Heart left ventricle (tissue), 16 donors: ENCODE data around the gene DRD4. TPM values are rescaled to one million over a fixed set of nuclear protein-coding genes. Genes with fewer than 3 reads are reported as not detected.

Source experiments
- ATAC-seq, 4 donors: fragments of 200-7000 bp; cut with Tn5 transposase; one replicate each; pipeline ENCODE4 v1.9.1; 2020 to 2022; ENCODE audit warnings: moderate library complexity in 4 of 4, mild to moderate bottlenecking in 3 of 4, moderate number of reproducible peaks in 1 of 4
- DNase-seq, 5 donors: peaks; one replicate each; pipeline ENCODE4 v3.0.0-alpha.2; 2020
- H3K27ac ChIP-seq, 12 donors: fragments of 200-600 bp; sonication (generic) in 4 of 12; one replicate each; pipeline versions ENCODE4 v1.5.0 to v1.8.0; 2016 to 2022; ENCODE audit warnings: mild to moderate bottlenecking in 2 of 12
- H3K27me3 ChIP-seq, 9 donors: fragments of 200-600 bp; sonication (generic) in 2 of 9; one replicate each; pipeline versions ENCODE4 v1.5.1 to v1.8.0; 2016 to 2022; ENCODE audit warnings: mild to moderate bottlenecking in 3 of 9
- H3K36me3 ChIP-seq, 9 donors: fragments of 200-600 bp; sonication (generic) in 2 of 9; one replicate each; pipeline versions ENCODE4 v1.5.0 to v1.8.0; 2018 to 2022; ENCODE audit warnings: mild to moderate bottlenecking in 2 of 9
- H3K4me1 ChIP-seq, 12 donors: fragments of 200-600 bp; sonication (generic) in 4 of 12; one replicate each; pipeline versions ENCODE4 v1.5.0 to v1.8.0; 2016 to 2022; ENCODE audit warnings: mild to moderate bottlenecking in 3 of 12
- H3K4me3 ChIP-seq, 12 donors: fragments of 200-600 bp; sonication (generic) in 4 of 12; one replicate each; pipeline versions ENCODE4 v1.5.0 to v1.8.0; 2017 to 2022; ENCODE audit warnings: mild to moderate bottlenecking in 9 of 12, moderate library complexity in 4 of 12
- H3K9me3 ChIP-seq, 12 donors: fragments of 200-600 bp; sonication (generic) in 4 of 12; one replicate each; pipeline versions ENCODE4 v1.5.0 to v1.8.0; 2016 to 2022; ENCODE audit warnings: mild to moderate bottlenecking in 1 of 12
- POLR2A ChIP-seq, 2 donors: fragments of 450-650 bp; IDR thresholded peaks; one replicate each; pipeline ENCODE4 v1.6.1; 2017; ENCODE audit warnings: antibody characterized with exemption in 2 of 2, mild to moderate bottlenecking in 2 of 2, moderate library complexity in 2 of 2
- WGBS, 4 donors: extraction: QIAGEN DNeasy Blood & Tissue Kit in 2 of 4; methylation state at CpG; one replicate each; pipeline versions ENCODE4 v1.1.5 to v1.1.7; 2013 to 2018; 5-methylcytosine and 5-hydroxymethylcytosine counted together
- intact Hi-C, 10 donors: fragments of 100-400 bp; cut with DNase I; formaldehyde crosslinking; loops; one replicate each; pipeline versions ENCODE4 v1.11.1 to v1.14.2; 2022
- polyA plus RNA-seq, 2 donors: library from polyadenylated mRNA; stranded (reverse); fragments of 200-250 nt; gene quantifications; one replicate each; pipeline ENCODE4 v1.2.3, GENCODE V29; 2013
- total RNA-seq, 9 donors: library from RNA; depleted of rRNA in 2 of 9; stranded (reverse); fragments of >200 nt in 2 of 9; fragmentation: NEBNext Ultra II Directional in 3 of 9; extraction: Animal tissue kit (Norgen Biotek cat#: 25700) in 3 of 9; gene quantifications; one replicate each; pipeline versions ENCODE4 v1.1.0 to v1.2.4, GENCODE V29; 2016 to 2023
- TF ChIP-seq, protein P1 (sequence below), 12 donors: fragments of 200-600 bp; sonication (generic) in 4 of 12; IDR thresholded peaks; one replicate each; pipeline versions ENCODE4 v1.5.0 to v1.8.0; 2018 to 2022; ENCODE audit warnings: antibody characterized with exemption in 12 of 12, mild to moderate bottlenecking in 5 of 12
- donor health status: ischemic (EF 13 %, LVEDD 7.1; RV severe dilation, severe dysfunction).
- donor health status: healthy with polysubstance abuse.
- donor health status: DM: no; HTN: yes; CAD: no.
- donor health status: DM: no; HTN: no; CAD: no.
- donor health status: ischemic (EF 25% LVEDD 6.9; RV normal size, moderate dysfunction).
- donor health status: ischemic (EF 25% LVEDD 5.7; RV mildly dilated, moderate dysfunction).
- donor health status: healthy.
- donor health status: DM: yes; HTN: yes; CAD: no.
- donor health status: ischemic (EF 35%, LVEDD 5.7; RV mildly dilated, moderate dysfunction).
- donor health status: nonischemic (EF 11% LVEDD 7.7; RV severe dilation, severe dysfunction).
- donor health status: DM: yes; HTN: yes; CAD: no.
- donor health status: PGD.
- donor health status: ischemic (EF 29% LVEDD 5.4; RV normal size, mild dysfunction).
- donor health status: nonischemic (EF 23%, LVEDD 6.1; RV moderate dilation, normal function).

The DRD4 gene
- total and polyA plus RNA-seq, 11 donors, result 0.07 to 1.0 (median 0.29) TPM; not detected in 4

DNA sequence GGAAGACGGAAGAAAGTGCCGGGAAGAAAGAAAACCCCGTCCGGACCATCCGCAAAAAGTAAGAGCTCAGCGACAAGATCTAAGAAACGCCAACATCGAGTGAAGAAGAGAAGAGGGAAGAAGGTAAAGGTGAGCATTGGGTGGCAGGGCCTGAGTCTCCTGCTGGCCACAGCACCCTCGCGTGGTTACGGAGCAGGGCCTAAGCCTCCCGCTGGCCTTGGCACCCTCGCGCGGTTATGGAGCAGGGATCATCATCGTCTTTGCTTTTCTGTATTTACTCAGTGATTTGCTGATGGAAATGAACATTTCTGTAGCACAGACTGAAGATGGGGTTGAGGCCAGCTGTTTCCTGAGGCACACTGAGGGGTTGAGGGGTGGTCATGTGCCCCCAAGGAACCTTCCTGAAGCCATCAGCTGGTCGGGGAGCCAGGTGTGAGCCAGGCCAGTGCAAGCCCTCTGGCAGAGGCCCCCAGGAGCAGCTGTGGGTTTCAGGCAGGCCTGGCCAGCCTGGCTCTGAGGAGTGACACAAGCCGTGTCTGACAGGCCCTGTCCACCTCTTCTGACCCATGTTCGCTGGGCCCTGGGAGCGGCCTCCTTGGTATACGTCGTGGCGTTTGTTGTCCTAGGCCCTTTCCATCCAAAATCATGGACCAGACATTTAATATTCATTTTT lies 35.4 kb upstream of the DRD4 start:
- 95% methylated on average over 22 to 23 of the region's 23 CpGs for WGBS, 4 donors
- peaks cover 0 to 10% (median 0%) of the 10 kb centered on the region in 12 donors for H3K4me1 ChIP-seq
- no peak for DNase-seq
- peaks cover 3 to 100% (median 99%) of the 10 kb centered on the region in 9 donors for H3K36me3 ChIP-seq
- intact Hi-C loops, result no loop called here
- no peaks in the 10 kb centered on the region for H3K27me3 ChIP-seq
- no peak for ATAC-seq
- H3K9me3 ChIP-seq, result no peaks in the 10 kb centered on the region
- H3K27ac ChIP-seq, result no peak overlapping the region
- no peak overlapping the region for H3K4me3 ChIP-seq
- TF ChIP-seq, protein P1, sequence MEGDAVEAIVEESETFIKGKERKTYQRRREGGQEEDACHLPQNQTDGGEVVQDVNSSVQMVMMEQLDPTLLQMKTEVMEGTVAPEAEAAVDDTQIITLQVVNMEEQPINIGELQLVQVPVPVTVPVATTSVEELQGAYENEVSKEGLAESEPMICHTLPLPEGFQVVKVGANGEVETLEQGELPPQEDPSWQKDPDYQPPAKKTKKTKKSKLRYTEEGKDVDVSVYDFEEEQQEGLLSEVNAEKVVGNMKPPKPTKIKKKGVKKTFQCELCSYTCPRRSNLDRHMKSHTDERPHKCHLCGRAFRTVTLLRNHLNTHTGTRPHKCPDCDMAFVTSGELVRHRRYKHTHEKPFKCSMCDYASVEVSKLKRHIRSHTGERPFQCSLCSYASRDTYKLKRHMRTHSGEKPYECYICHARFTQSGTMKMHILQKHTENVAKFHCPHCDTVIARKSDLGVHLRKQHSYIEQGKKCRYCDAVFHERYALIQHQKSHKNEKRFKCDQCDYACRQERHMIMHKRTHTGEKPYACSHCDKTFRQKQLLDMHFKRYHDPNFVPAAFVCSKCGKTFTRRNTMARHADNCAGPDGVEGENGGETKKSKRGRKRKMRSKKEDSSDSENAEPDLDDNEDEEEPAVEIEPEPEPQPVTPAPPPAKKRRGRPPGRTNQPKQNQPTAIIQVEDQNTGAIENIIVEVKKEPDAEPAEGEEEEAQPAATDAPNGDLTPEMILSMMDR (IDR thresholded peaks at IDR 0.05), result no peak
- TF ChIP-seq POLR2A (IDR thresholded peaks at IDR 0.05), result no peak

DNA sequence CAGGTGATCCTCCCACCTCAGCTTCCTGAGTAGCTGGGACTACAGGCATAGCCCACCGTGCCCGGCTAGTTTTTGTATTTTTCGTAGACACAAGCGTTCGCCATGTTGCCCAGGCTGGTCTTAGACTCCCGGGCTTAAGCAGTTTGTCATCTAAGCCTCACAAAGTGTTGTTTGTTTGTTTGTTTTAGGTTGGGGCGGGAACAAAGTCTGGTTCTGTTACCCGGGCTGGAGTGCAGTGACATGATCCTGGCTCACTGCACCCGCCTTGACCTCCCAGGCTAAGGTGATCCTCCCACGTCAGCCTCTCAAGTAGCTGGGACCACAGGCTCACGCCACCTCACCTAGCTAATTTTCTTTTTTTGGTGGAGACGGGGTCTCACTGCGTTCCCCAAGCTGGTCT lies 33.9 kb upstream of the DRD4 start:
- DNase-seq (no peak), ATAC-seq (no peak)
- Histone ChIP-seq H3K27ac (no peak overlapping the region), H3K36me3 (peaks cover 3 to 100% (median 99%) of the 10 kb centered on the region in 9 donors), H3K9me3 (no peaks in the 10 kb centered on the region), H3K4me3 (no peak overlapping the region), H3K4me1 (peaks cover 0 to 12% (median 2%) of the 10 kb centered on the region in 12 donors), H3K27me3 (no peaks in the 10 kb centered on the region)
- intact Hi-C loops, result no loop called here
- WGBS, 4 donors, result 89 to 93% (median 91%) methylated on average over 13 of the region's 13 CpGs
- no peak for TF ChIP-seq POLR2A (IDR thresholded peaks at IDR 0.05)
- TF ChIP-seq, protein P1 (IDR thresholded peaks at IDR 0.05), result no peak

DNA sequence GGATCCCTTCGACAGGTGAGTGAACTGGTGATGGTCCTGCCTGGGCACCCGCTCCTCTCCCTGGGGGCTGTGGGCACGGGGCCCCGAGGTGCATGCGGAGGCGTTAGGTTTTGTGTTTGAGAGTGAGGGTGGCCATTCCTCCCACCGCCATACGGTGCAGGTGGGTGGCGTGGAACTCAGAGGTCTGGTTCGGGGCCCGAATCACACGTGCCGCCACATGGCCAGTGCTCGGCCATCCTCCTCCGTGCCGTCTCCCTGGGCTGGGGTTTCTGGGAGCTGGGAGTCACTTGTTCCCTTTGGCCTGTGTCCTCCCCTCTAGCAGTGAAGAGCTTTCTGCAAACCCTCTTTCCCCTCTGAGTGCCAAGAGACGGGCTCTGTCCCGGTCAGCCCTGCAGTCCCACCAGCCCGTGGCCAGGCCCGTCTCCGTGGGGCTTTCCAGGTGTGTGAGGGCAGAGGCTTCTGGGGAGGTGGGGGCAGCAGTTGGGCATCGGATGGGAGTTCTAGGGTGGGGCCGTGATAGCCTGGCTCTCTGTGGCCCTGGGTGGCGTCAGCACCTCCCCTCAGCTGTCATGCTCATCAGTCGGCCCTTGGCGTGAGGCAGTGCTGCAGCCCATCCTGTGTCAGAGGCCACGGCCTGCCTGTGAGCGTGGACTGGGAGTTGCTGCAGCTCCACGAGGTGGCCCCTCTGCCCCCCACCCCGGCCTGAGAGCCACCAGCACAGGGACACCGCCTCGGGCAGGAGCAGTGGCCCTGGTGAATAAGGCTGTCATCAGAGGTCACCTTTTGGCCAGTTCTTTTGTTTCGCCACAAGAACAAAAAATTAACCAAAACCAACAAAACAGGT lies 31.6 kb upstream of the DRD4 start:
- Histone ChIP-seq H3K9me3 (no peaks in the 10 kb centered on the region), H3K36me3 (peaks cover 3 to 99% (median 98%) of the 10 kb centered on the region in 9 donors), H3K27me3 (no peaks in the 10 kb centered on the region), H3K4me3 (no peak overlapping the region), H3K4me1 (peaks cover 0 to 21% (median 4%) of the 10 kb centered on the region in 12 donors), H3K27ac (peak overlapping the region in 9 of 12 donors; percentile 39 to 65 (median 52))
- TF ChIP-seq POLR2A (IDR thresholded peaks at IDR 0.05), result no peak
- TF ChIP-seq, protein P1 (IDR thresholded peaks at IDR 0.05), result no peak
- ATAC-seq, result peak in 1 of 4 donors; percentile 2
- no peak for DNase-seq
- intact Hi-C loops, result no loop called here
- 86 to 94% (median 92%) methylated on average over 26 to 33 of the region's 33 CpGs for WGBS, 4 donors

DNA sequence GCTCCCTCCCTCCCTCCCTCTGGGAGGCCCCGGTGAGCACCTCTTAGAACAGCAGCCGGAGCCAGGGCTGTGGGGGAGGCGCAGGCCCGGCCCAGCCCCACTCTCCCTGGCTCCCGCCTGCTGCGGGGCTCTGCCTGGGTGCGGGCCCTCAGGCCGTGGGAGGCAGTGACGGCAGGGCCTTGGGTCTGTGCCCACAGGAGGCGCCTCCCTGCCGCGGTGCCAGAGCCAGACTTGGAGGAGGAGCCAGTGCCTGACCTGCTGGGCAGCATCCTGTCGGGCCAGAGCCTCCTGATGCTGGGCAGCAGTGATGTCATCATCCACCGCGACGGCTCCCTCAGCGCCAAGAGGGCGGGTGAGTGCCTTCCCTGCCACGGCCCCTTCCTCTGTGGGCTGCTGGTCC lies 30.8 kb upstream of the DRD4 start:
- peak; percentile 71 to 89 (median 81) for DNase-seq
- Histone ChIP-seq H3K27me3 (no peaks in the 10 kb centered on the region), H3K27ac (peak overlapping the region in 9 of 12 donors; percentile 39 to 65 (median 52)), H3K9me3 (no peaks in the 10 kb centered on the region), H3K4me1 (peaks cover 0 to 21% (median 4%) of the 10 kb centered on the region in 12 donors), H3K4me3 (no peak overlapping the region), H3K36me3 (peaks cover 4 to 99% (median 98%) of the 10 kb centered on the region in 9 donors)
- ATAC-seq, result peak; percentile 90 to 95 (median 92)
- TF ChIP-seq POLR2A (IDR thresholded peaks at IDR 0.05), result no peak
- TF ChIP-seq, protein P1 (IDR thresholded peaks at IDR 0.05), result no peak
- intact Hi-C loops, result no loop called here
- WGBS, 4 donors, result 51 to 64% (median 53%) methylated on average over 7 to 19 of the region's 19 CpGs
